IPS DF 4.7 (cell line): Measurements from ENCODE around the gene ATP5ME.
"Not testable (repeated sequence)": the region's sequence is repeated elsewhere in the genome, so short reads cannot be mapped to it uniquely, and the experiment has no call there.

Experiments used
- DNase-seq: peaks from one replicate; pipeline ENCODE4 v3.0.0-alpha.2; 2013; ENCODE audit warnings: low spot score; ENCODE audit errors: extremely low read depth

The ATP5ME gene

GRCh38 chr4:656436-657337, 17.4 kb downstream of the ATP5ME start:
- DNase-seq: no peak

DNA sequence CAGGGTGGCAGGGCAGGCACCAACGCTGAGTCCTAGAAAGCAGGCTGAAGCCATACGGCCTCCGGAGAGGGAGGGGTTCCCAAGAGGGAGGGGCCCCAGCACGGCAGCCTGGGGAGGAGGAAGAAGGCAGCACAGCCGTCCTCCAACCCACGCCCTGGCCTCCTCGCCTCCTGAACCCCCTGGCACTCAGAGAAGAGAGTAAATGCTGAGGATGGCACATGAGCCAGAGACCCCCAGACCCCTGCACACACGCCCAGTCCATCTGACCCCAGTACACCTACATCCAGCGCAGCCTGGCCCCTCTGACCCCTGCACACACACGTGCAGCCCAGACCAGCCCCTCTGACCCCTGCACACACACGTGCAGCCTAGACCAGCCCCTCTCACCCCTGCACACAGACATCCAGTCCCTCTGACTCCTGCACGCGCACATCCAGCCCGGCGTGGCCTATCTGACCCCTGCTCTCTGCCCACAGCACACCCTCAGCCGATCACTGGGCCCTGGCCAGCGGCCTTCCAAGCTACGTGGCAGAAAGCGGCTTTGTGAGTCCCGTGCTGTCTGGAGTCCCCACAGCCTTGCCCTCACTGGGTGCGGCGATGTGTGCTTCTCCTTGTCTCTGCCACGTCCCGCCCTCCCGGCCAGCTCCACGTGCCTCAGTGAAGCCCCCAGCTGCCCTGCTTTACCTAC, 18.5 kb downstream of the ATP5ME start:
- no peak for DNase-seq

- DNase-seq: no peak
Measured at GRCh38 chr4:654871-655463, 19.1 kb downstream of the ATP5ME start.

GRCh38 chr4:654503-654845, 19.6 kb downstream of the ATP5ME start:
- DNase-seq: no peak

DNA sequence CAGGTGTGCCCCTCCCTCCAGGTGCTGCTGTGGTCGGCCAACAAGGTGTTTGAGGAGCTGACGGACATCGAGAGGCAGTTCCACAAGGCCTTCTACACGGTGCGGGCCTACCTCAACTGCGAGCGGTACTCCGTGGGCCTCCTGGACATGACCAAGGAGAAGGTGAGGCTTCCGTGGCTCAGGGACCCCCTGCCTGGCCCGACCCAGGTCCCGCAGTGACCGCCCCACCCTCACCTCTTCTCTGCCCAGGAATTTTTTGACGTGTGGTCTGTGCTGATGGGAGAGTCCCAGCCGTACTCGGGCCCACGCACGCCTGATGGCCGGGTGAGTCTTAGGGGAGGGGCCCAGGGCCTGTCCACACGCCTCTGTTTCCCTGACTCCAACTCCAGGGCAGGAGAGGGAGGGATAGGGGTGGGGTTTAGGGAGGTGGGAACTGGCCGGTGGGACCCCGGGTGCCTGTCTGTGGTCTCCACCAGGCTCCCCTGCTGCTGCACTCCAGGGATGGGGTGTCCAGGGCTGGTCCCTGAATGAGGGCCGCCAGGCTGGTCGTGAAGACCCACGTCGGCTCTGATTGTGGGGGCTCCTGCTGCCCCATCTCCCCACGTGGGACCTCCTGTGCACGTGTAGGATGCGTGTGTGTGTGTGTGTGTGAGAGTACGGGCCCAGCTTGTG, 20.1 kb downstream of the ATP5ME start:
- no peak for DNase-seq

DNA sequence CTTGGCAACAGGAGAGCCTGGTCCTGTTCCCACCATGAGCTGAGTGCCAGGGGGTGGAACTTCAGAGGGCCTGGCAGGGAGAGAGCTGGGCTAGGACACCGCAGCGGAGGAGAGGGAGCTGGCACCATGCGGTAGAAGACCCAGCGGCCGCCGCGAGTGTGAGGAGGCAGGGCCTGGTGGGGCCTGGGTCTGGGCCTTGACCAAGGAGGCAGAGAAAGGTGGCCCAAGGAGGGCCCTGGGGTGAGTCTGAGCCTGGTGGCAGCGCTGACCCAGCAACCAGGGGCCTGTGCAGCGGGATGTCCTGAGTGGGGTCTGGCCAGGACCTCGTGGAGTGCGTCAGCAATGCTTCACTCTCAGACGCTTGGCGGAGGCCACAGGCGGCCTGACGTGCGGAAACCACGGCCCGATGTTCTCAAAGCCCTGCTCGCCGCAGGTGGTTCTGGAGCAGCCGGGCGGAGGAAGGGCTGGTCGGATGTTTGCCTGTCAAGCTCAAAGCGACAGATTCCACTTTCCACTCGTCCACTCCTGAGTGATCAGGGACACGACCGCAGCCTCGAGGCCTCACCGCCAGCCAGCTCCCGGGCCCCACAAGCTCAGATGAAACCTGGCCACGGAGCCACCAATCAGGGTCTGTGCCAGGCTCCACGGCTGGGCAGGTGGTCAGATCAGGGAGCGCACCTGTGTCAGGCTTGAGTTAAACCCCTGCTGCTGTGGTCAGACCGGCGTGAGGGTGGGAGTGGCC, 20.8 kb downstream of the ATP5ME start:
- no peak for DNase-seq

DNA sequence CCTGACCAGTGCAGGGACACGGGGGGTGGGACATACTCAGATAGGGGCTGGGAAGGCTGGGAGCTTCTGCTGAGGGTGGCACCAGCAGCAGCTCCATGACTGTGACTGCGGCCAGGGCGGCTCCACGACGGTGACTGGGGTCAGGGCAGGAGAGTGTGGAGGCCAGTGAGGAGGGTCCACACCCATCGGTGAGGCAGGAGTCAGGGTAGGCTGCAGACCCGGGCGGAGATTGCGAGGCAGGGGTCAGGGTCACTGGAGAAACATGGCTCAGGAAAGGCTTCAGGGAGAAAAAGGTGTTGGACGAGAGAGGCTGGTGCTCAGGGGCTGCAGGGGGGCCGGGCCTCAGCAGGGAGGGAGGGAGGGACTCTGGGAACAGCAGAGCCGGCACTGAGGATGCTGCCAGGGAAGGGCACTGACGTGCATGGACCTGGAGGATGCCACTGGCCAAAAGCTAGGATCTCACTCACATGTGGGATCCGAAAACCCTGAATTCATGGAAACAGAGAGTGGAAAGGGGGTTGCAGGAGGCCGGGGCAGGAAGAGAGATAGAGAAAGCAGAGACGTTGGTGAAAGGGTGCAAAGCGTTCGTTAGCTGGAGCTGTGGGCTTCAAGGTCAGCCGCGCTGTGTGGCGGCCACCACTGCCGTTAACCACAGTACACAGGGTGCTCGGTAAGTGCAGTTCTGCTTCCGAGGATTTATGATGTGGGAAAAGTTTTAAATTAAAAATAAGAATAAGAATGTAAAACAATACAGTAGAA, 22.0 kb downstream of the ATP5ME start:
- no peak for DNase-seq

- no peak for DNase-seq
Measured at GRCh38 chr4:650951-651883, 22.9 kb downstream of the ATP5ME start.

- DNase-seq: no peak
Measured at GRCh38 chr4:650461-650860, 23.6 kb downstream of the ATP5ME start.

DNA sequence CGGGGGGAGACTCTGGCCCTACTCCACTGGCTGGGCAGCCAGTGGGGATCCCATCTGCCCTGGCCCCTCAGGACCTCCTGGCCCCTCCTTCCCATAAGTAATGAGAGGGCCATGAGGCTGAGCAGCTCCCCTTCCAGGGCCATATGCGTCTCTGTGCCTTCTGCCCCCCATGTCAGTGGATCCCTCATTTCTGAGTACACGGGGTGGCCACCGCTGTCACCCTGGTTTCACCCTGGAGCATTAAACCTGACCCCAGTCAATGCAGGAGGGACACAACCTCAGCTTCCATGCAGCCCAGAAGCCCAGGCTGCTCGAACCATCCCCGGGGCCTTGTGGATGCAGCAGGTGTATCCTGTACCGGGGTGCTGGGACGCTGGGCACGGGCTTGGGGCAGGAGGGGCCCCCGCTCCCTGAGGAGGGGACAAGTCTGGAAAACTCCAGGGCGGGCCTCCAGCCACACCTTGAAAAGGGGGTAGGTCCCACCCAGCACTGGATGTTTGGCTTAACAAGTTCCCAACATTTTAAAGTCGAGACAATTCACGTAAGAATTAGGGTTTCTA, 24.2 kb downstream of the ATP5ME start:
- DNase-seq: no peak

DNA sequence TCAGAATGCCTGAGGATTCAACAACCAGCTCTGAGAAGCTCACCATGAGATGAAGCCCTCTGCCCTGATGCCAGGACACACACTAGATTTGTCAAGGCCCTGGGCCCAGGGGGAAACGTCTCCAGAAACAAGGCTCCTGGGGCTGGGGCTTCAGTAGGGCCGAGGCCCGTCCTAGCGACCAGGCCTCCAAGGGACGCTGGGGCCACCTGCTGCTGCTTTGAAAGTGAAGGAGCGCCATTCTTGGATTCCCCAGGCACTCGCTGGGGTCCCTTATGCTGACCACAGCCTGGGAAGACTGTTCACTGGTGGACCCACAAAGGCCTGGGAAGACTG, 24.8 kb downstream of the ATP5ME start:
- DNase-seq: no peak

DNA sequence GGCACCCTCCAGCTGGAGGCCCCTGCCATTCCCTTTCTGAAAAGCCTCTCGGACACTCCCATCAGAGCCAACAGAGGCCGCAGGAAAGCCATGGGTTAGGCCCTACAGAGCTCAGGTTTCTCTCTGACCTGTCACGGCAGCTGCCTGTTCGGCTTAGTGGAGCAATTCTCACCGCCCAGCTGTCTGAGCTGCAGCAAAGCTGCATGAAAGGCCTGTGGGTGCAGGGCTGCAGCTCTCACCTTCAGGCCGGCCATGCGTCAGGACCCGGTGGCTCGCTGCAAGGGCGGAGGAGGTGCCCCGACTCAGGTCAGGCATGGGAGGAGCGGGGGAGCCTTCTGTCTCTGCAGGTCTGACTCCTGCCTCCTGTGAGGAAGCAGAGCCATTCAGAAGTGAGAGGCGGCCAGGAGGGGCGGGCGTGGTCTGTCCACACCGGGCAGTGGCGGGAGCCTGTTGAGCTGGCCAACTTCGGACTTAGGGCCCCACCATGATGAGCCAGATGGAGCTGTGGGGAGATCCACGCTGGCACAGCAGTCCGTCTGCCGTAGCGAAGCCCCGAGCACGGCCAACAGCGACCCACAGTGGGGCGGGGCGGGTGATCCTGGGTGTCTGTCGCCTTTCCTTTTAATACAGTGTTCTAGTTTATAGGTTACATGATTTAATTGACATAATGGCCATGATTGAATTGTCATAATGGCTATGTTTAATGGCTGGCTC, 25.3 kb downstream of the ATP5ME start:
- DNase-seq: no peak

GRCh38 chr4:647481-647880, 26.6 kb downstream of the ATP5ME start:
- DNase-seq: no peak

GRCh38 chr4:646460-646859, 27.6 kb downstream of the ATP5ME start:
- no peak for DNase-seq

DNA sequence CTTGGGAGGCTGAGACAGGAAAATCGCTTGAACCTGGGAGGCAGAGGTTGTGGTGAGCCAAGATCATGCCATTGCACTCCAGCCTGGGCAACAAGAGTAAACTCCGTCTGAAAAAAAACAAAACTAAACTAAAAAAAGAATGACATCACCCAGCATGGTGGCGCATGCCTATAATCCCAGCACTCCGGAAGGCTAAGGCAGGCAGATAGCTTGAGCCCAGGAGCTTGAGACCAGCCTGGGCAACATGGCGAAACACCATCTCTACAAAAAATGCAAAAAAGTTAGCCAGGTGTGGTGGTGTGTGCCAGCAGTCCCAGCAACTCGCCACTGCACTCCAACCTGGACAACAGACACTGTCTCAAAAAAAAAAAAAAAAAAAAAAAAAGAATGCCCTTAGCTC, 31.7 kb downstream of the ATP5ME start:
- DNase-seq: not testable (repeated sequence)

GRCh38 chr4:637536-638280, 36.4 kb downstream of the ATP5ME start:
- no peak for DNase-seq

GRCh38 chr4:636628-637159, 37.4 kb downstream of the ATP5ME start:
- DNase-seq: no peak
